Stimulated activated CD4-positive, alpha-beta T cell treated with anti-CD3 and anti-CD28 coated beads, Interleukin-12 subunit alpha, Interleukin-12 subunit beta, amount 100 ng/mL, for 24 hours (primary cell): ENCODE measurements around the gene KIAA0232.

Source experiments
- DNase-seq, 2 experiments: peaks; one replicate each; pipeline ENCODE4 v3.0.0-alpha.2; 2020; ENCODE audit warnings: low read depth in 2 of 2

The KIAA0232 gene, protein sequence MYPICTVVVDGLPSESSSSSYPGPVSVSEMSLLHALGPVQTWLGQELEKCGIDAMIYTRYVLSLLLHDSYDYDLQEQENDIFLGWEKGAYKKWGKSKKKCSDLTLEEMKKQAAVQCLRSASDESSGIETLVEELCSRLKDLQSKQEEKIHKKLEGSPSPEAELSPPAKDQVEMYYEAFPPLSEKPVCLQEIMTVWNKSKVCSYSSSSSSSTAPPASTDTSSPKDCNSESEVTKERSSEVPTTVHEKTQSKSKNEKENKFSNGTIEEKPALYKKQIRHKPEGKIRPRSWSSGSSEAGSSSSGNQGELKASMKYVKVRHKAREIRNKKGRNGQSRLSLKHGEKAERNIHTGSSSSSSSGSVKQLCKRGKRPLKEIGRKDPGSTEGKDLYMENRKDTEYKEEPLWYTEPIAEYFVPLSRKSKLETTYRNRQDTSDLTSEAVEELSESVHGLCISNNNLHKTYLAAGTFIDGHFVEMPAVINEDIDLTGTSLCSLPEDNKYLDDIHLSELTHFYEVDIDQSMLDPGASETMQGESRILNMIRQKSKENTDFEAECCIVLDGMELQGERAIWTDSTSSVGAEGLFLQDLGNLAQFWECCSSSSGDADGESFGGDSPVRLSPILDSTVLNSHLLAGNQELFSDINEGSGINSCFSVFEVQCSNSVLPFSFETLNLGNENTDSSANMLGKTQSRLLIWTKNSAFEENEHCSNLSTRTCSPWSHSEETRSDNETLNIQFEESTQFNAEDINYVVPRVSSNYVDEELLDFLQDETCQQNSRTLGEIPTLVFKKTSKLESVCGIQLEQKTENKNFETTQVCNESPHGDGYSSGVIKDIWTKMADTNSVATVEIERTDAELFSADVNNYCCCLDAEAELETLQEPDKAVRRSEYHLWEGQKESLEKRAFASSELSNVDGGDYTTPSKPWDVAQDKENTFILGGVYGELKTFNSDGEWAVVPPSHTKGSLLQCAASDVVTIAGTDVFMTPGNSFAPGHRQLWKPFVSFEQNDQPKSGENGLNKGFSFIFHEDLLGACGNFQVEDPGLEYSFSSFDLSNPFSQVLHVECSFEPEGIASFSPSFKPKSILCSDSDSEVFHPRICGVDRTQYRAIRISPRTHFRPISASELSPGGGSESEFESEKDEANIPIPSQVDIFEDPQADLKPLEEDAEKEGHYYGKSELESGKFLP (N-terminal part only)

DNA sequence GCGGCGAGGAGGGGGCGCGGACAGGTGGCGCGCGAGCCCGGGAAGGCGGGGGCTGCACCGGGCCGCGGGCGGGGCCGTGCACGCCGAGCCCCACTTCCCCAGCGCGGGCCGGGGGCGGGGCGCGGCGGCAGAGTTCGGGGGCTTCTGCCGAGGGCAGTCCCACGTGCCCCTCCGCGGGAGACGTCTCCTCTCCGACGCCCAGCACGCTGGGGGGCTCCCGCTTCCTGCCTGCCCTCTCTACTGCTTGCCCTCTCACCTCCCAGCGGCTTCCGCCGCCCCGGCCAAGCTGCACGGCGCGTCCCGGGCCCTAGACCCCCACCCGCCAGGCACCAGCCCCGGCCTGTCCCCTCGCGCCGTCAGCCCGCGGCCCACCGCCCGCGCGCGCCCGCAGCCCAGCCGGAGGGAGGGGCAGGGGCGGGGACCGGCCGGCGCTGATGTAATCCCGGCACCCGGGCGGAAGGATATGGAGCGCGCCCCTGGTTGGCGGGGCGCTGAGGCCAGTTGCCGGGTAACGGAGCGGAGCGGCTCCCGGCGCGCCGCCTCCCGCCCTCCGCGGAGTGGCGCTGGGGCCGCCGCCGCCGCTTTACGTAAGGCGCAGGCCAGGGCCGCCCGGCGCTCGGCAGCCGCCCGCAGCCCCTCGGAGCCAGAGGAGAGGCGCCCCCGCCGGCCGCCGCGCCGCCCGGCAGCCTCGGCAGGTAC, at the start of gene KIAA0232:
Gene KIAA0232 (plus strand): TSS at position 581 of the 699 bp plus-strand sequence. CDS start 41,727 bp downstream, outside the sequence.
- peak; percentile 83 for DNase-seq

DNA sequence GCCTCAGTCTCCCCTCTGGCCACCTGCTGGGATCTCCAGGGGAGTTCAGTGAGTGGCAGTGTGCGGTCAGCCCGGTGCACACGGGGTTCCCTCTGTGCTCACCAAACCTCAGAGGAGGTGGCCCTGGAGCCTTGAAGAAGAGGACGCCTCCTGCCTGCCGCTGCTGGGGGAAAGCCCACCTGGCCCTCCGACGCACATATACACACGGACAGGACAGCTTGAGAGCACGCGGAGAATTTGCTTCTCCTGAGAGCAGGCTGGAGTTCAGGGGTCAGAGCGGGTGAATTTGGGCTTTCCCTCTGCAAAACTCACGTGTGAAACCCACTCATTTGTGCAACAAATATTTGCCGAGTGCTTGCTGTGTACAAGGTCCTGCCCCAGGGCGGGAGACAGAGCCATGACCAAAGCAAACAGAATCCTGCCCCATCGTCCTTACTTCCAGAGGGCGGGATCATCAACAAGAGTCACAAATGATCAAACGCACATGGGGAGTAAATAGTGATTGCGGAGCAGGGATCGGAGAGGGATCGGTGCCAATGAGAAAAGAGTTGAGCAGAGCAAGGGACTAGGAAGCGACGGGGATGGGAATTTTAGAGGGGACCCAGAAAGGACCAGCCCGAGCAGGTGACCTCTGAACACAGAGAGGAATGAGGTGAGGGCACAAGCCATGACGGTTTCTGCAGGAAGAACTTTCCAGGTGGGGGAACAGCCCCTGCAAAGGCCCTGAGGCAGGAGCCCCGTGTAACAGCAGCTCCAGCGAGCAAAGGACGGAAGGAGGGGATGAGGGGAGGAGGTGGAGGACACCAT, 49.0 kb upstream of the KIAA0232 start:
- no peak for DNase-seq

DNA sequence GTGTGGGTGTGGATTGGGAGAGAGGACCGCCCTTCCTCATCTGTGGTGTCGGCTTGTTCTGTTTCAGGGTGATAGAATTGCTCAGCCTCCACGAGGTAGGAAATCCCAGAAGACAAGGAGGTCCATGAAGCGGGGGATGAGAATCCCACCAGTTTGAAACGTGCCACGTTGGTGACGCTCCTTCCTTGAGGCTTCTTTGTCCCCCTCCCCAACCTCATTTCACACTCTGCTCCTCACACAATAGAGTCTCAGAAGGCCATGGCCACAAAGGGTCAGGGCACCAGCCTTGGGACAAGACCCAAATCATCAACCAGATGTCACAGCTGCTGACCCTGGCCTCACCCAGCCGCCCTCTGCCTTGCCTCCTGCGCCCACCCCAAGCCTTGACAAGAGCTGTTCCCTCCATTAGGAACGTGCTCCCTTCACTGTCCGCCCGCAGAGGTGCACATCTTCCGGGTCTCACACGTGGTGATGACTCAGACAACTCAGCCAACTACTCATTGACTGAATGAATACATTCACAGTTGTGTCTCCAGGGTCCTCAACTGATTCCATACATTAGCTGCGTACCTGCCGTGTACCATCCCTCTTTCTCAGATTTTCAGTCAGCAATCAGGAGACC, 48.3 kb upstream of the KIAA0232 start:
- DNase-seq: no peak

DNA sequence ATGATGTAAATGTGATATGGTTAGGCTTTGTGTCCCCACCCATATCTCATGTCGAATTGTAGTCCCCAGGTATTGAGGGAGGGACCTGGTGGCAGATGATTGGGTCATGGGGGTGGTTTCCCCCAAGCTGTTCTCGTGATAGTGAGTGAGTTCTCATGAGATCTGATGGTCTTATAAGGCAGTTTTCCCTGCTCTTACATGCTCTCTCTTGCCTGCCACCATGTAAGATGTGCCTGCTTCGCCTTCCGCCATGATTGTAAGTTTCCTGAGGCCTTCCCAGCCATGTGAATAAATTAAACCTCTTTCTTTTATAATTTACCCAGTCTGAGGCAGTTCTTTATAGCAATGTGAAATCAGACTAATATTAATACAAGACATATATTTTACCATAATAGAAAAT, 42.6 kb upstream of the KIAA0232 start:
- DNase-seq: no peak

DNA sequence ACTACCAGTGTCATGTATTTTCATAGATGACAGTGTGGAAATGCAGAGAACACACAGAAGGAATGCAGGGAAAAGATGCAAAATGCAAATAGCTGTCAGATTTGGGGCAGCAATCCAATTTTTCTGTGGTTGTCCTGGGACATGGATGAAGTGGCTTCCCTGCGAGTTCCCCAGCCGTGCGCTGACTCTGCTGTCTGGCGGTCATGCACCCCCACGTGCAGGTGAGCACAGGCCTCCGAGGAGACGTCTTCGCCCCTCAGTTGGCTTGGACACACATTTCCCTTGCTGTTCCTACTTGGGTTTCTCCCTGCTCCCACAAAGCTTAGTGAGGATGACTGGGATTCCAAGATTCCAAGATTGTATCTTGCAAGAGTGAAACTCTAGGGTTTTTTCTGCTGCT, 42.2 kb upstream of the KIAA0232 start:
- DNase-seq: no peak

DNA sequence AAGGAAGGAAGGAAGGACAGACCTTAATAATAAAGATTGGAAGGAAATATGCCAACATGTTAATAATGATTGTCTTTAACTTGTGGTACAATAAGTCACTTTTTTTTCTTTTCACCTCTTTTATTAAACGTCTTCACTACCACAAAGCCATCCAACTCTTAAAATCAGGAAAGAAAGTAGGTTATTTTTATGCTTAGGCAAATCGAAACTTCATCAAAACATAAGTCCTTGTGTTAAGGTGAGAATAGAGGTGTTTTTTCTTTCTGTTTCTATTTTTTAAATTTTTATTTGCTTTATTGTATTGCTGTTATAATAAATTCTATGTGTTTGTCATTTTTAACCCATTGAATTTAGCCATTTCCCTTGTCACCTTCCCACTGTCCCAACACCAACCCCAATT, 40.0 kb upstream of the KIAA0232 start:
- no peak for DNase-seq

DNA sequence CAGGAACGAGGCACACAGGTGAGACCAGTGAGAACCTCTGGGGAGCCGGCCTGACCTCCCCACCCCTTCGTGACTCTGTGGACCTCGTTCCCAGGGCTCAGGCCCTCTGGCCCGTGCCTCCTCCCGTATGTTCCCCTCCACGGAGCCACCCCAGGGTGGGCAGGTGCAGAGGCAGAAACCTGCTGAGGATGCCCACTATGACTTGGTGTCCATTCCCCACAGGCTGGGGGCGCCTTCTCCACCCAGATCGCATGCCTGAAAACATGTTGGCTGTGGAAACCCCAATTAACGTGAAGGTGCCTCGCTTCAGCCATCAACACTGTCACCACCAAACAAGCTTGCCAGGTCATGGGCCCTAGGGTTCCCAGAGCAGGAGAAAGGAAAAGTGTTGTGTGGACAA, 39.5 kb upstream of the KIAA0232 start:
- DNase-seq: no peak

DNA sequence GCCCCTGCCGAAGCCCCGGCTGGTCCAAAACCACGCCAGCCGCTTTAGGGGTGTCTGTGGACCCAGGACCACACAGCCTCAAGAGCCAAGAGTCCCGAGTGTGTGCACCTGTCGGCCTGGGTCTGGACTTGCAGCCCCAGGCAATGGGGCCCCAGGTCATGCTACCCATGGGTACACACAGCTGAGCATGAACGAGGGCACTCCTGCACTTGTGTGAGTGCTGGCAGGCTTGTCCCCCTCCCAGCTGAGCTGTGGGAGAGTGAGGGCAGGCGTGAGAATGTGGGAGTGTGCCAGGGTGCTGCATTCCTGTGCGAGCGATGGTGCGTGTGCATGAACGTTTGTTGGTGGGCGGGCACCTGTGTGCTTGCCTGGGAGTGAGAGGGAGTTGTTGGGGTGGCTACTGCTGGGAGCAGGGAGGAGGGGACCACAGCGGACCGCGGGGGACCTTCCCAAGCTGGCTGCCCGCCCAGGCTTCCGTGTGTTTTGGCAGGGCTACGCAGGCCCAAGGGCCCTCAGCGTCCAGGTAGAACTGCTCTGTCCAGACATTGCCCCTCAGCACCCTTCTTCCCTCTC, 35.7 kb upstream of the KIAA0232 start:
- DNase-seq: no peak

DNA sequence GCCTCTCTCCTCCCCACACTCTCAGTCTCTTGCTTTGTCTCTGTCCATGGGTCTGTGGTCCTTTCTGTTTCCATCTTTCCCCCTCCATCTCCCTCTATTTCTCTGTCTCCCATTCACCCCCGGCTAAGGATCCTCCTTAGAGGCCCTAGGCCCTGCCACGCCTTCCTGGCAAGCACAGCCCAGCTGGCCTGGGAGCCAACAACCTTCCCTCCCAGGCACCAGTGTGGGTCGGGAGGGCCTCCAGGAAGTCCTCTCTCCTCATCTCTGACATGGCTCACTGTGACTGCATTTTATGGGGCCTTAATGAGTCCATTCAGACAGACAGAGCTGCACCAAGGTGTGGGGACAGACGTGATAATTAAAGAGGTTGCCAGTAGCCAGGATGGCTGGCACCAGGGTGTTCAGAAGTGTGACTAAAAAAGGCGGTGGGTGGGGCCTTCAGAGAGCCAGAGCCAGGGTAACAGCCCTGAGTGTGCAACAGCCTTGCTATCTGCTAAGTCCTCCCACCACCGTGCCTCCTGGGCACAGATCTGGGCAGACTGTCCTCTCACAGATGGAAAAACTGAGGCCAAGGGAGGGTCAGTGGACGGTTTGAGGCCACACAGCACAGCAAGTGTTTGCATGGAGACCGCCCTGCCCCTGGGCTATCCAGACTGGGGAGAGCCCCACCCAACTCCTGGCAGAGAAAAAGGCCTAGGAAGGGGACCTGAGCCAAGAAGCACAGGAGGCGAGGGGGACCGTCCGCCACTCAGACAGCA, 35.1 kb upstream of the KIAA0232 start:
- no peak for DNase-seq

DNA sequence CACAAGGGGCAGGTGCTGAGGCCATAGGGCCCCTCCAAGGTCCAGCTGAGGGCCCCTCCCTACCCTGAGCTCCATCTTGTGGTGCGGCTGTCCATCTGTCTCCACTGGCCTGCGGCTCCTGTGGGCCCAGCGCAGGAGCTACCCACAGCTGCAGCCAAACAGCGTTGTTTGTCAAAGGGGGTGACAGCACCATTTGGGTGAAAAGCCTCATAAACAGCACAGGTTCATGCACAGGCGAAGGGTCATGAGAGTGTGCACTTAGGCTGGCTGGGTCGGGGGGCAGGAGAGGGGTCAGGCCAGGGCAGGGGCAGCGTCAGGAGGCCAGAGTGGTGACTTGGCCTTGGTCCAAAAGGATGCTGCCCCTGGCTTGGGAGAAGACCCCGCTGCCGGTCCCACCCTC, 34.2 kb upstream of the KIAA0232 start:
- DNase-seq: no peak

DNA sequence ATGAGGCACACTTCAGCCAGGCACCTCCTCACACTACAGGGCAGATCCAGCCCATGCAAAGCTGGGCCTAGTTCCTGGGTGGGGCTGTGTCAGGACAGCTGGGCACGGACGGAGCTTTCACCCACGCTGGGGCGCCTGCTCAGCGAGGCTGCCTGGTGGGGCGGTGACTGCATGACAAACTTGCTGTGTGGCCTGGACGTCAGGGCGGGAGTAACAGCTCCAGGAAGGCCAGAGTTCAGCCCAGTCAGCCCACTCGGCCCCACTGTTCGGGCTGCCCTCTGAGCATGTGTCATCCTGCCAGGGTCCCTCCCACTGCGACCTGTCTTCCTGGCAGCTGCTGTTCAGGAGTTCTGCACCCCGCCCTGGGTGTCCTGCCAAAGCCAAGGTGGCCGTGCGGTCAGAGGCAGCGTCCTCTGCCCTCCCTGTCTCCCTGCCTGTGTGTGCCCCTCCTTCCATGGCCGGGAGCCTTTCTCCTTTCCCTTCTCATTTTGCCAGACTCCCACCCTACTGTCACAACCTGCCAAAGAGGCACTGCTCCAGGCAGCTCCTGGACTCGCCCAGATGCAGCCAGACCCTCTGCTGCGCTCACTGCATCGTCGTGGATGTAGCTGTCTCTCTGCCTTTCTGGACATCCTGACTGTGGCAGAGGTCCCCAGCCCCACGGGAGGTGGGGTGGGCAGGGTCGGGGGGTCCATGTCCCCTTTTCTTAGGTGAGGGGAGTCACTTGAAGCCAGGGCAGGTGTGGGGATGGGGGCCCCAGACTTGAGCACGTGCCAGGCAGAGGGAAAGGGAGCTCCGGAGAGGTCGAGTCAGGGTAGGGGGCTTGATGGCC, 33.0 kb upstream of the KIAA0232 start:
- DNase-seq: no peak

DNA sequence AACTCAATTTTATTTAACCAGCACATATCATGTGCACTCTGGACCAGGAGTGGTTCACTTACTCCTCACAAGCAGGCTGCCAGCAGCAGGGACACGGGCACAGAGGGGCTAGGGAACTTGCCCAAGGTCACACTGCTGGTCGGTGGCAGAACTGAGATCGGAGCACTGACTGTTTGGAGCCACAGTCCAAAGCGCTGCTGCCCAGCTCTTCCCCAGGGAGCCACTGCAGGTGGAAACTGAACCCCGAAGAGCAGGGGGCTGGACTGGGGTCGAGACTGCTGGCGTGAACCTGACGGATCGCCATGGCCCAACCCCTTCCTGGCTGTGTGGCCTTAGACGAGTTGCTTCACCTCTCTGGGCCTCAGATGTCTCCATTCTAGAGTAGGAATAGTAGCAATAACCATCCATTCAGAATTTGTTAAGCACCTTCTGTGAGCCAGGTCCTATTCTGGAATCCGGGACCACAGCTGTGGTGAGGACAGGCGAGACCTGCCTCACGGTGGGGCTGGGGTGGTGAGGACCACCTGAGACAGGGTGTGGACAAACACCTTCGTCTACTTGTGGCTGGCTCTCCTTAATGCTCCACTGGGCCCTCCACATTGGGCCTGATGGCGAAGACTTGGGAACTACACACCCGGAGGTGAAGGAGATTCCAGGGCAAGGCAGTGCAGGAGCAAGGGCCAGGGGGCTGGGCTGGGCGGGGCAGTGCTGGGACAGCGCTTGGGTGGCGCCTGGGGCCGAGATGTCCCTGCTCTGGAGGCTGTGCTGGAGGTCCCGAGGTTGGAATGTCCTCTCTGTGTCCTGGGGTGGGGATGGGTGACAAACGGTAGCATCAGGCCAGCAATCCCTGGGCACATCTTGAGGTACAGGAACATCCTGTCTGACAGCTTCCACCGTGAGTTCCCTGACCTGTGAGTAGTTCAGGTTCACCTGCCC, 32.0 kb upstream of the KIAA0232 start:
- no peak for DNase-seq

DNA sequence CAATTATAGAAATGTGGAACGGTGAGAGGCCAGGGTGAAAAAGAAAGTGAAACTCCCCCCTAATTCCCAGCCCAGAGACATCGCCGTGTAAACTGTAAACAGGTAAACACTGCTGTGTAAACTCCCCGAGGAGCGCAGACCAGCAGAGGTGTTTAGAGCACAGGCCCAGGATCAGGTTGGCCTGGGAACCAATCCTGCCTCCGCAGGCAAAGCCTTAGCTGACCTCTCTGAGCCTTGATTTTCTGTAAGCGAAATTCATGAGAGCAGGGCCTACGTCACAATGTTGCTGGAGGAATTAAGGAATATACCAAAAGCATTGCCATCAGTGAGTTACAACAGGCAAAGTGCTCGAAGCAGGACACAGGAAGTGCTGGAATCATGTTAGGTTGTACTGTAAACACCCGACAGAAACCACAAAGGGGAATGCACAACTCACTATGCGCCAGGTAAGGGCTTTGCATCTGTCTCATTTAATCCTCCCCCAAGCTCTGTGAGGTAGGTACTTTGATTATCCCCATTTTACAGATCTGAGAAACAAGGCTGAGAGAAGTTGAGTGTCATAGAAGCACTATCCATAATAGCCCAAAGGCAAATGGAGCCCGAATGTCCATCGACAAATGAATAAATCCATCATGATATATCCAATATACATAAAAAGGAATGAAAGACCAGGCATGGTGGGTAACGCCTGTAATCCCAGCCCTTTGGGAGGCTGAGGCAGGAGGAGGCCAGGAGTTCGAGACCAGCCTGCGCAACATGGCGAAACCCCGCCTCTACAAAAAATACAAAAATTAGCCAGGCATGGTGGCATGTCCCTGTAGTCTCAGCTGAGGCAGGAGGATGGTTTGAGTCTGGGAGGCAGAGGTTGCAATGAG, 30.7 kb upstream of the KIAA0232 start:
- DNase-seq: no peak

DNA sequence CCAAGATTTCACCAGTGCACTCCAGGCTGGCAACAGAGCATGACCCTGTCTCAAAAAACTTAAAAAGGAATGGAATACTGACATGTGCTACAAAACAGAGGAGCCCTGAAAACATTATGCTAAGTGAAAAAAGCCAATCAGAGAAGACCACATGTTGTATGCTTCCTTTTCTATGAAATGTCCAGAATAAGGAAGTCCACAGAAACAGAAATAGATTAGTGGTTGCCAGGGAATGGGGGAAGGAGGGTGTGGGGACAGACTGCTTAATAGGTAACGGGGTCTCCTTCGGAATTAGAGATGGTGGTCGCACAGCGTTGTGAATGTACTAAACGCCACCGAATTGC, 30.1 kb upstream of the KIAA0232 start:
- no peak for DNase-seq

DNA sequence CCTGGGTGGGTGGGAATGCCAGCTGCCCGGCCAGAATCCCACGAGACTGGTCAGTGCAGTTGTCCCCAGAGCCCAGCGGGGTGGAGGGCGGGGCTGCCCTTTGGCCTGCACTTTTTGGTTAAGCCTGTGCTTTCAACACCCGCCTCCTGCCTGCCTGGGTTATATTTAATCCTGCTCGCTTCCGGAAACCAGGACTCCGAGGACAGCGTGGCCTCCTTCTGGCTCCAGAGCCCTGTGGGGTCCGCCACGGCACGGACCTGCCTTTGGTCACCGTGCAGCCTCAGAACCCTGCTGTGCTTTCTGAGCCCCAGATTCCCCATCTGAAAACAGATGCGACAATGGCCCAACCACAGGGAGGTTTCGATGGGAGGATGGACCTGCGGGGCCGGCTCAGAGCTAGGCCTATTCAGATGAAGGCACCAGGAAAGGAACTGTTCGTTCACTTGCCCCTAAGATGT, 29.4 kb upstream of the KIAA0232 start:
- no peak for DNase-seq

DNA sequence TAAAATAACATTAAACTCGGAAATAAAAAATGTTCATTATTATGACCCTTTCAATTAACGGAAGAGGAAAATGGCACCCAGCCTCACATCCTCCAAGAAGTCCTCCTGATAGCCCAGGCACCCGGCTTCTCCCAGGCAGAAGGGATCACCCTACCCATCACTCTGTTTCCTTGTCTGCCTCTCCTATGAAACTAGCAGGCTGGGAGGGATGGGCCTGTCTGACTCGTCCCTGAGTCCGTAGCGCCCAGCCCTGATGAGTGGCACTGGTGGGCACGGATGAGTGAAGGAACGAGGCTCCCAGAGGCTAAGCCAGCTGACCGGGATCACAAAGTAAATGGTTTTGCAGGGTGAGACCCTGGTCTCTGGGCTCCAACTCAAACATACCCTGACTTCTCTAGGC, 28.6 kb upstream of the KIAA0232 start:
- no peak for DNase-seq
